Amygdala (tissue), 56 donors: ENCODE results near the gene HMGN4.

Experiments
- DNase-seq, 56 donors: peaks; one replicate each; lab custom pipeline; 2025; lab: John Stamatoyannopoulos, UW

HMGN4 gene

GRCh38 chr6:26537846-26538571 lies at the start of gene HMGN4:
Gene HMGN4 (plus strand): TSS chr6:26538366. CDS start chr6:26545207, 6,841 bp downstream.
- peak; percentile 30 to 94 (median 76) for DNase-seq

GRCh38 chr6:26489996-26490964 lies 47.9 kb upstream of the HMGN4 start:
- no peak for DNase-seq

GRCh38 chr6:26491604-26492003 lies 46.6 kb upstream of the HMGN4 start:
- no peak for DNase-seq

GRCh38 chr6:26493258-26493657 lies 44.9 kb upstream of the HMGN4 start:
- DNase-seq, result no peak

- no peak for DNase-seq
Observed at GRCh38 chr6:26494117-26494516, 44.0 kb upstream of the HMGN4 start.

GRCh38 chr6:26495281-26495680 lies 42.9 kb upstream of the HMGN4 start:
- no peak for DNase-seq

GRCh38 chr6:26497610-26498009 lies 40.6 kb upstream of the HMGN4 start:
- DNase-seq, result no peak

- no peak for DNase-seq
Observed at GRCh38 chr6:26500102-26500501, 38.1 kb upstream of the HMGN4 start, which contains the start of gene BTN1A1. Gene BTN1A1 (plus strand): TSS chr6:26500303. CDS start chr6:26501287, 984 bp downstream.

- DNase-seq, result peak in 5 of 56 donors; percentile 1 to 5 (median 2)
Observed at GRCh38 chr6:26501482-26501986, 36.6 kb upstream of the HMGN4 start.

- no peak for DNase-seq
Observed at GRCh38 chr6:26502165-26502564, 36.0 kb upstream of the HMGN4 start.

- no peak for DNase-seq
Observed at GRCh38 chr6:26502626-26503025, 35.5 kb upstream of the HMGN4 start.

GRCh38 chr6:26507658-26508057 lies 30.5 kb upstream of the HMGN4 start:
- no peak for DNase-seq

GRCh38 chr6:26511033-26511432 lies 27.1 kb upstream of the HMGN4 start:
- DNase-seq, result peak in 18 of 56 donors; percentile 6 to 62 (median 18)

GRCh38 chr6:26514984-26515383 lies 23.2 kb upstream of the HMGN4 start:
- DNase-seq, result no peak

GRCh38 chr6:26516481-26517427 lies 21.4 kb upstream of the HMGN4 start:
- no peak for DNase-seq

- no peak for DNase-seq
Observed at GRCh38 chr6:26519359-26519758, 18.8 kb upstream of the HMGN4 start.

- peak in 26 of 56 donors; percentile 23 to 88 (median 62) for DNase-seq
Observed at GRCh38 chr6:26520237-26520849, 17.8 kb upstream of the HMGN4 start.

GRCh38 chr6:26520850-26521599 lies 17.1 kb upstream of the HMGN4 start:
- DNase-seq, result peak in 55 of 56 donors; percentile 21 to 93 (median 83)
